Upper lobe of left lung (tissue), 6 donors: ENCODE measurements around the gene DOK4. TPM values are rescaled to one million over a fixed set of nuclear protein-coding genes. Genes with fewer than 3 reads are reported as not detected.

Source experiments
- ATAC-seq, 2 donors: fragments of 200-7000 bp; cut with Tn5 transposase; one replicate each; pipeline ENCODE4 v1.9.1; 2022; ENCODE audit warnings: mild to moderate bottlenecking in 2 of 2, moderate library complexity in 2 of 2; ENCODE audit not compliant: low FRiP score in 2 of 2
- DNase-seq, 2 donors: peaks; one replicate each; pipeline ENCODE4 v3.0.0-alpha.2; 2019 to 2020
- H3K27ac ChIP-seq, 4 donors: fragments of 200-600 bp; sonication (generic); one replicate each; pipeline ENCODE4 v1.5.1; 2016 to 2019
- H3K27me3 ChIP-seq, 4 donors: fragments of 200-600 bp; sonication (generic); one replicate each; pipeline ENCODE4 v1.5.1; 2017 to 2019
- H3K36me3 ChIP-seq, 4 donors: fragments of 200-600 bp; sonication (generic); one replicate each; pipeline ENCODE4 v1.5.1; 2016 to 2019
- H3K4me1 ChIP-seq, 4 donors: fragments of 200-600 bp; sonication (generic); one replicate each; pipeline ENCODE4 v1.5.1; 2018 to 2019
- H3K4me3 ChIP-seq, 4 donors: fragments of 200-600 bp; sonication (generic); one replicate each; pipeline ENCODE4 v1.5.1; 2017 to 2019; ENCODE audit warnings: mild to moderate bottlenecking in 2 of 4, moderate library complexity in 1 of 4
- H3K9me3 ChIP-seq, 4 donors: fragments of 200-600 bp; sonication (generic); one replicate each; pipeline ENCODE4 v1.5.1; 2018 to 2019
- CTCF ChIP-seq, 6 experiments: fragments of 450-650 bp in 4 of 6; fragments of 200-600 bp in 2 of 6; sonication (generic) in 2 of 6; IDR thresholded peaks; one replicate each; pipeline ENCODE4 v1.5.1; 2016 to 2019; ENCODE audit warnings: antibody characterized with exemption in 6 of 6
- EP300 ChIP-seq, 4 donors: sonication (generic); formaldehyde crosslinking; IDR thresholded peaks; one replicate each; pipeline ENCODE4 v1.5.1; 2017; ENCODE audit warnings: antibody characterized with exemption in 4 of 4, control low read depth in 2 of 4
- POLR2A ChIP-seq, 4 donors: fragments of 450-650 bp; IDR thresholded peaks; one replicate each; pipeline ENCODE4 v1.5.1; 2016 to 2017; ENCODE audit warnings: antibody characterized with exemption in 4 of 4, mild to moderate bottlenecking in 2 of 4
- POLR2AphosphoS5 ChIP-seq, 2 donors: sonication (generic); formaldehyde crosslinking; IDR thresholded peaks; one replicate each; pipeline ENCODE4 v1.5.1; 2017; ENCODE audit warnings: antibody characterized with exemption in 2 of 2
- WGBS, 2 donors: methylation state at CpG; one replicate each; pipeline ENCODE4 v1.1.5; 2017 to 2018; 5-methylcytosine and 5-hydroxymethylcytosine counted together
- total RNA-seq, 6 donors: library from RNA; depleted of rRNA in 4 of 6; stranded (reverse); fragments of >200 nt in 4 of 6; gene quantifications; one replicate each; pipeline versions ENCODE4 v1.1.0 to v1.2.1, GENCODE V29; 2016 to 2021
- donor health status: DM: no; HTN: no; CAD: no; lungs with moderate emphysema.
- donor health status: DM: no; HTN: yes; CAD: no; lungs with severe emphysema.

Gene DOK4
- total RNA-seq, 6 donors from 2014 or later, result 36.7 to 87.3 (median 54.1) TPM

DNA sequence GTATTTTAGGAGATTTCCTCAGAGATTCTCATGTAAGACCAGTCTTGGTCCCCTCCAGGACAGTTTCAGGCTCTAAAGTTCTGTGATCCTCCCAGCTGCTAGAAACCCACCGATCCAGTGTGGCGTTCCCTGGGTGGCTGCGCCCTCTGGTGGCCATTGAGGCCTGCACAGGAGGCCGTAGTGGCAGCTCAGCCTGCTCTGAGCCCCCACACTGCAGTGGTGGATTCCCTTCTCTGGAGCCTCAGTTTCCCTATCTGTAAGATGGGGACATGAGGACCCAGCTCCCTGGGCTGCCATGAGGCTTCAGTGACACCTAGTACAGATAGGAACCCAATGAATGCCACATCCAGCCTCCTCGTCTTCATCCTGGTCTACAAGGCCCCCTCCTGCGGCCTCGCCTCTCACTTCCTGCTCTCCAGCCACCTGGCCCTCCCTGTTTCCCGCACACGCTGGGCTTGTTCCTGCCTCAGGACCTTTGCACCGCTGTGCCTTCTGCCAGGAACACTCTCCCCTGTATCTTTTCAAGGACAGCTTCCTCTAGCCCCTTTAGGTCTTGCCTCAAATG, 33.6 kb upstream of the DOK4 start:
- Histone ChIP-seq H3K9me3 (no peaks in the 10 kb centered on the region), H3K36me3 (peaks cover 0 to 17% (median 10%) of the 10 kb centered on the region in 4 donors), H3K27ac (no peak overlapping the region), H3K27me3 (no peaks in the 10 kb centered on the region), H3K4me1 (peaks cover 4 to 11% (median 4%) of the 10 kb centered on the region in 4 donors), H3K4me3 (no peak overlapping the region)
- ATAC-seq (peak; percentile 56 to 90), DNase-seq (peak; percentile 77 to 92)
- TF ChIP-seq POLR2A (IDR thresholded peaks at IDR 0.05), result no peak
- no peak for TF ChIP-seq EP300 (IDR thresholded peaks at IDR 0.05)
- peak; percentile 88 to 96 (median 92) for TF ChIP-seq CTCF (IDR thresholded peaks at IDR 0.05)
- no peak for TF ChIP-seq POLR2AphosphoS5 (IDR thresholded peaks at IDR 0.05)
- 29 to 36% methylated on average over 10 of the region's 10 CpGs for WGBS, 2 donors

DNA sequence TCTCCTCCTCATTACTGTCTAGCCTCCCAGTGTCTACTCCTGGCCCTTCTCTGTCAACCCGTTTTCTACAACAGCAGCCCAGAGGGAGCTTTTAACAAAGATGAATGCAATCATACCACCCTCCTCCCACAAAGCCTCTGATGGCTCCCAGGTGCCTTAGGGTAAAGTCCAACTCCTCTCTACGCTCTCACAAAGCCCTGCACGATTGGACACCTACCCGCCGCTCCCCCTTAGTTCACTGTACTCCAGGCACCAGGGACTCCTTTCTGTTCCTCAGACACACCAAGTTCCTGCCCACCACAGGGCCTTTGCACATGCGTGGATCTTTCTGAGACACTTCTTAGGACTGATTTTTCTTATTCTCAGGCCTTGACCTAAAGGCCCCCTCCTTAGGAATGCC, 32.6 kb upstream of the DOK4 start:
- H3K4me3 ChIP-seq, result no peak overlapping the region
- WGBS, 2 donors, result 95 to 97% methylated on average over 6 of the region's 6 CpGs

GRCh38 chr16:57518520-57518919, 32.2 kb upstream of the DOK4 start:
- Histone ChIP-seq H3K36me3 (peaks cover 0 to 21% (median 10%) of the 10 kb centered on the region in 4 donors), H3K27me3 (no peaks in the 10 kb centered on the region), H3K9me3 (no peaks in the 10 kb centered on the region), H3K4me1 (peaks cover 16 to 23% (median 18%) of the 10 kb centered on the region in 4 donors), H3K27ac (no peak overlapping the region), H3K4me3 (no peak overlapping the region)
- DNase-seq (no peak), ATAC-seq (no peak)
- TF ChIP-seq POLR2A (IDR thresholded peaks at IDR 0.05), result no peak
- no peak for TF ChIP-seq EP300 (IDR thresholded peaks at IDR 0.05)
- TF ChIP-seq POLR2AphosphoS5 (IDR thresholded peaks at IDR 0.05), result no peak
- TF ChIP-seq CTCF (IDR thresholded peaks at IDR 0.05), result no peak
- 91 to 94% methylated on average over 8 to 13 of the region's 13 CpGs for WGBS, 2 donors

More for the DNA sequence above, 32.6 kb upstream of the DOK4 start:
- DNase-seq (no peak), ATAC-seq (no peak)
- H3K4me1 ChIP-seq, result peaks cover 12 to 19% (median 14%) of the 10 kb centered on the region in 4 donors
- no peaks in the 10 kb centered on the region for H3K27me3 ChIP-seq
- no peak overlapping the region for H3K27ac ChIP-seq
- peaks cover 0 to 21% (median 10%) of the 10 kb centered on the region in 4 donors for H3K36me3 ChIP-seq
- no peaks in the 10 kb centered on the region for H3K9me3 ChIP-seq
- TF ChIP-seq CTCF (IDR thresholded peaks at IDR 0.05), result no peak
- no peak for TF ChIP-seq POLR2A (IDR thresholded peaks at IDR 0.05)

DNA sequence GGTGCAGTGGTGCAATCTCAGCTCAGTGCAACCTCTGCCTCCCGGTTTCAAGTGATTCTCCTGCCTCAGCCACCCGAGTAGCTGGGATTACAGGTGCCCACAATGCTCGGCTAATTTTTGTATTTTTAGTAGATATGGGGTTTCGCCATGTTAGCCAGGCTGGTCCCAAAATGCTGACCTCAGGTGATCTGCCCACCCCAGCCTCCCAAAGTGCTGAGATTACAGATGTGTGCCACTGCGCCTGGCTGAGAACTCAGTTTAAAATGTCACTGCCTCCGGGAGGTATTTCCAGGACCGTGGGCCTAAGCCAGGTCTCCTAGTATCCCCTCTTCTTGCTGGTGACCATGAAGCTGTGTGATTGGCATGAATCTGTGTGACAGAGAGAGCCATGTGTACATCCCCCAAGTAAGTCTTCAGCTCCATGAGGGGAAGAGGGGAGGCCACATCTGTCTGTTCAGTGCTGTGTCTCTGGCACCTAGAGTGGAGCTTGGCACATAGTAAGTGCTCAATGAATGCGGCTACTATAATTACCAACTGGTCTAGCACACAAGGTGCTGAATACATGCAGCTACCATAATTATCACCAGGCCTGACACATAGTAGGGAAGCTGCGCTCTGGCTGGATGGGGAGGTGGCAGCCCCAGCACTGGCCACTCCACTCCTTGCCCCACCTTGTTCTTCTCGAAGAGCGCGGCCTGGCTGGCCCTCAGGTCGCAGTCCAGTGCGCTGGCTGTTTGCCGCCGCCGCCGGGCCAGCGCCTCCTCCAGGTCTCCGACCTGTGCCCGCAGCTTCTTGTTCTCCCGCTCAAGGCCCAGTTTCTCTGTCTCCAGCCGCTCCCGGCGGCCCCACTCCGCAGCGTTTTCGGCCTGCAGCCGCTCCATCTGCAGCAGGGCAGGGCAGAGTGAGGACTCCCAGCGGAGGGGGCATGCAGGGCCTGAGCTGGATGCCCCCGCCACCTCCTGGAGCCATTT, 31.4 kb upstream of the DOK4 start:
- Histone ChIP-seq H3K36me3 (peaks cover 0 to 21% (median 10%) of the 10 kb centered on the region in 4 donors), H3K4me3 (no peak overlapping the region), H3K9me3 (no peaks in the 10 kb centered on the region), H3K27ac (no peak overlapping the region), H3K27me3 (no peaks in the 10 kb centered on the region), H3K4me1 (peaks cover 16 to 26% (median 23%) of the 10 kb centered on the region in 4 donors)
- TF ChIP-seq POLR2AphosphoS5 (IDR thresholded peaks at IDR 0.05) (no peak), EP300 (IDR thresholded peaks at IDR 0.05) (no peak), POLR2A (IDR thresholded peaks at IDR 0.05) (no peak), CTCF (IDR thresholded peaks at IDR 0.05) (no peak)
- ATAC-seq (no peak), DNase-seq (no peak)
- WGBS, 2 donors, result 94 to 95% methylated on average over 30 to 31 of the region's 31 CpGs
